Nephron progenitor cell (in vitro differentiated cells): ENCODE results near the gene ADAM12.

ENCODE experiments used
- DNase-seq: peaks from one replicate; pipeline ENCODE4 v3.0.0; 2021
- H3K27ac Mint-ChIP-seq: 2 replicates; pipeline ENCODE4 v1.8.0; 2021; ENCODE audit warnings: mild to moderate bottlenecking, moderate library complexity, mixed read lengths
- H3K27me3 Mint-ChIP-seq: 2 replicates; pipeline ENCODE4 v1.8.0; 2021; ENCODE audit warnings: mild to moderate bottlenecking, low read depth, mixed read lengths; ENCODE audit not compliant: poor library complexity
- H3K36me3 Mint-ChIP-seq: 2 replicates; pipeline ENCODE4 v1.8.0; 2021; ENCODE audit warnings: low read depth, mixed read lengths
- H3K4me1 Mint-ChIP-seq: 2 replicates; pipeline ENCODE4 v1.8.0; 2021; ENCODE audit warnings: mixed read lengths
- H3K4me3 Mint-ChIP-seq: 2 replicates; pipeline ENCODE4 v1.8.0; 2021; ENCODE audit warnings: mild to moderate bottlenecking, moderate library complexity, mixed read lengths
- H3K9me3 Mint-ChIP-seq: 2 replicates; pipeline ENCODE4 v1.8.0; 2021; ENCODE audit warnings: mild to moderate bottlenecking, moderate library complexity, mixed read lengths
- CTCF ChIP-seq: fragments of 200-600 bp; sonication (generic); IDR thresholded peaks from 2 replicates; pipeline ENCODE4 v1.5.0; 2021; ENCODE audit warnings: antibody characterized with exemption

Gene ADAM12

GRCh38 chr10:125999694-126000093, 388.6 kb downstream of the ADAM12 start:
- Mint-ChIP-seq H3K27me3 (peaks cover 7% of the 10 kb centered on the region), H3K27ac (no peak overlapping the region), H3K9me3 (no peaks in the 10 kb centered on the region), H3K4me1 (peaks cover 10% of the 10 kb centered on the region), H3K4me3 (no peak overlapping the region), H3K36me3 (no peaks in the 10 kb centered on the region)
- no peak for DNase-seq
- no peak for TF ChIP-seq CTCF

GRCh38 chr10:125997586-125997985, 390.7 kb downstream of the ADAM12 start:
- H3K4me1 Mint-ChIP-seq = peaks cover 20% of the 10 kb centered on the region
- no peak overlapping the region for H3K4me3 Mint-ChIP-seq
- no peak for TF ChIP-seq CTCF
- H3K27me3 Mint-ChIP-seq = peaks cover 8% of the 10 kb centered on the region
- DNase-seq = no peak
- H3K27ac Mint-ChIP-seq = no peak overlapping the region
- H3K9me3 Mint-ChIP-seq = no peaks in the 10 kb centered on the region
- H3K36me3 Mint-ChIP-seq = no peaks in the 10 kb centered on the region

- H3K36me3 Mint-ChIP-seq = peaks cover 4% of the 10 kb centered on the region
- H3K9me3 Mint-ChIP-seq = peaks cover 4% of the 10 kb centered on the region
- H3K4me1 Mint-ChIP-seq = peaks cover 30% of the 10 kb centered on the region
- H3K27ac Mint-ChIP-seq = no peak overlapping the region
- no peak for TF ChIP-seq CTCF
- peaks cover 8% of the 10 kb centered on the region for H3K27me3 Mint-ChIP-seq
- no peak overlapping the region for H3K4me3 Mint-ChIP-seq
- no peak for DNase-seq
Observed at GRCh38 chr10:125995726-125996304, 392.5 kb downstream of the ADAM12 start.

GRCh38 chr10:125994601-125995000, 393.7 kb downstream of the ADAM12 start:
- H3K27me3 Mint-ChIP-seq = peaks cover 8% of the 10 kb centered on the region
- H3K4me1 Mint-ChIP-seq = peaks cover 30% of the 10 kb centered on the region
- no peak for DNase-seq
- no peak overlapping the region for H3K4me3 Mint-ChIP-seq
- TF ChIP-seq CTCF = no peak
- peaks cover 15% of the 10 kb centered on the region for H3K36me3 Mint-ChIP-seq
- no peak overlapping the region for H3K27ac Mint-ChIP-seq
- peaks cover 13% of the 10 kb centered on the region for H3K9me3 Mint-ChIP-seq

GRCh38 chr10:125992254-125992653, 396.0 kb downstream of the ADAM12 start:
- H3K27ac Mint-ChIP-seq = no peak overlapping the region
- peaks cover 13% of the 10 kb centered on the region for H3K9me3 Mint-ChIP-seq
- no peak overlapping the region for H3K4me3 Mint-ChIP-seq
- H3K27me3 Mint-ChIP-seq = peaks cover 10% of the 10 kb centered on the region
- peaks cover 30% of the 10 kb centered on the region for H3K4me1 Mint-ChIP-seq
- no peak for TF ChIP-seq CTCF
- peaks cover 15% of the 10 kb centered on the region for H3K36me3 Mint-ChIP-seq
- no peak for DNase-seq

- peaks cover 11% of the 10 kb centered on the region for H3K27me3 Mint-ChIP-seq
- peaks cover 30% of the 10 kb centered on the region for H3K4me1 Mint-ChIP-seq
- TF ChIP-seq CTCF = no peak
- H3K27ac Mint-ChIP-seq = no peak overlapping the region
- DNase-seq = no peak
- peaks cover 13% of the 10 kb centered on the region for H3K9me3 Mint-ChIP-seq
- H3K36me3 Mint-ChIP-seq = peaks cover 15% of the 10 kb centered on the region
- no peak overlapping the region for H3K4me3 Mint-ChIP-seq
Observed at GRCh38 chr10:125991392-125991791, 396.9 kb downstream of the ADAM12 start.
